HUDEP-2 (cell line): ENCODE data around the gene ZNF2.
A peak's percentile ranks its signal among the peaks of the same experiment; 100 is the strongest.

Experiments
- DNase-seq, 76 experiments: peaks; one replicate each; lab custom pipeline; 2025; ENCODE audit not compliant: unreplicated experiment in 76 of 76; lab: John Stamatoyannopoulos, UW

Gene ZNF2

GRCh38 chr2:95204396-95204795 is 38.8 kb downstream of the ZNF2 start:
- DNase-seq: no peak

- no peak for DNase-seq
Measured at GRCh38 chr2:95206096-95206495, 40.5 kb downstream of the ZNF2 start.

- DNase-seq: peak in 60 of 76 experiments; percentile 2 to 78 (median 55)
Measured at GRCh38 chr2:95207111-95207961, 41.7 kb downstream of the ZNF2 start, which contains the start of gene ZNF892. Gene ZNF892 (plus strand): TSS chr2:95207521. CDS start chr2:95207816, 295 bp downstream.

- DNase-seq: no peak
Measured at GRCh38 chr2:95208106-95208505, 42.5 kb downstream of the ZNF2 start.

- DNase-seq: no peak
Measured at GRCh38 chr2:95215018-95215612, 49.5 kb downstream of the ZNF2 start.

GRCh38 chr2:95220449-95220848 is 54.8 kb downstream of the ZNF2 start:
- no peak for DNase-seq

- DNase-seq: no peak
Measured at GRCh38 chr2:95225658-95226057, 60.0 kb downstream of the ZNF2 start.

- peak in 42 of 76 experiments; percentile 1 to 59 (median 23) for DNase-seq
Measured at GRCh38 chr2:95231723-95232122, 66.1 kb downstream of the ZNF2 start.

- no peak for DNase-seq
Measured at GRCh38 chr2:95232232-95232631, 66.6 kb downstream of the ZNF2 start.
